Measurements from ENCODE around the gene GCLM. TPM values are rescaled to one million over a fixed set of nuclear protein-coding genes. Genes with fewer than 3 reads are reported as not detected.

GCLM gene
- polyA plus RNA-seq, 1 experiment, result 58.6 TPM

- POLR2A ChIA-PET, result interaction anchor here (2.1 kb wide), 1 partner anchor 79 kb away, joined by 9 read pairs; no protein-coding TSS in a partner anchor
- no peak overlapping the region for H3K27ac ChIP-seq (ENCODE audit: low read depth, low read length)
- H3K4me3 ChIP-seq (ENCODE audit: low read depth, low read length), result no peak overlapping the region
- peaks cover 2% of the 10 kb centered on the region for H3K27me3 ChIP-seq (ENCODE audit: control insufficient read depth, insufficient read depth, low read length)
- no peaks in the 10 kb centered on the region; the same call in 1 of the 2 replicates for H3K9me3 ChIP-seq (ENCODE audit: control insufficient read depth, insufficient read depth, low read length)
- DNase-seq (ENCODE audit: low read depth, low spot score), result no peak
- TF ChIP-seq, protein P1, sequence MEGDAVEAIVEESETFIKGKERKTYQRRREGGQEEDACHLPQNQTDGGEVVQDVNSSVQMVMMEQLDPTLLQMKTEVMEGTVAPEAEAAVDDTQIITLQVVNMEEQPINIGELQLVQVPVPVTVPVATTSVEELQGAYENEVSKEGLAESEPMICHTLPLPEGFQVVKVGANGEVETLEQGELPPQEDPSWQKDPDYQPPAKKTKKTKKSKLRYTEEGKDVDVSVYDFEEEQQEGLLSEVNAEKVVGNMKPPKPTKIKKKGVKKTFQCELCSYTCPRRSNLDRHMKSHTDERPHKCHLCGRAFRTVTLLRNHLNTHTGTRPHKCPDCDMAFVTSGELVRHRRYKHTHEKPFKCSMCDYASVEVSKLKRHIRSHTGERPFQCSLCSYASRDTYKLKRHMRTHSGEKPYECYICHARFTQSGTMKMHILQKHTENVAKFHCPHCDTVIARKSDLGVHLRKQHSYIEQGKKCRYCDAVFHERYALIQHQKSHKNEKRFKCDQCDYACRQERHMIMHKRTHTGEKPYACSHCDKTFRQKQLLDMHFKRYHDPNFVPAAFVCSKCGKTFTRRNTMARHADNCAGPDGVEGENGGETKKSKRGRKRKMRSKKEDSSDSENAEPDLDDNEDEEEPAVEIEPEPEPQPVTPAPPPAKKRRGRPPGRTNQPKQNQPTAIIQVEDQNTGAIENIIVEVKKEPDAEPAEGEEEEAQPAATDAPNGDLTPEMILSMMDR (IDR thresholded peaks at IDR 0.05; ENCODE audit: low read depth, low read length), result no peak
- CTCF ChIA-PET, result interaction anchor here (0.5 to 2.1 kb wide), 43 partner anchors 9 to 826 kb away, joined by 3 to 42 read pairs (median 4); partner anchors contain the start of gene DNTTIP2
These were observed 1.1 kb upstream of the GCLM start for GRCh38 chr1:93910305-93910704.

- Histone ChIP-seq H3K9me3 (ENCODE audit: control insufficient read depth, insufficient read depth, low read length) (no peaks in the 10 kb centered on the region; the same call in 1 of the 2 replicates), H3K27me3 (ENCODE audit: control insufficient read depth, insufficient read depth, low read length) (peaks cover 2% of the 10 kb centered on the region), H3K4me3 (ENCODE audit: low read depth, low read length) (peak overlapping the region; percentile 95), H3K27ac (ENCODE audit: low read depth, low read length) (peak overlapping the region; percentile 33)
- CTCF ChIA-PET, result interaction anchor here (0.6 to 2.1 kb wide), 18 partner anchors 8 to 638 kb away, joined by 3 to 42 read pairs (median 4); no protein-coding TSS in a partner anchor
- POLR2A ChIA-PET, result interaction anchor here (0.6 to 2.1 kb wide), 6 partner anchors 29 to 117 kb away, joined by 3 to 9 read pairs (median 4); partner anchors contain the start of gene DNTTIP2
- no peak for DNase-seq (ENCODE audit: low read depth, low spot score)
- TF ChIP-seq, protein P1 (IDR thresholded peaks at IDR 0.05; ENCODE audit: low read depth, low read length), result no peak
These were observed 660 bp downstream of the GCLM start for GRCh38 chr1:93908394-93909145.

DNA sequence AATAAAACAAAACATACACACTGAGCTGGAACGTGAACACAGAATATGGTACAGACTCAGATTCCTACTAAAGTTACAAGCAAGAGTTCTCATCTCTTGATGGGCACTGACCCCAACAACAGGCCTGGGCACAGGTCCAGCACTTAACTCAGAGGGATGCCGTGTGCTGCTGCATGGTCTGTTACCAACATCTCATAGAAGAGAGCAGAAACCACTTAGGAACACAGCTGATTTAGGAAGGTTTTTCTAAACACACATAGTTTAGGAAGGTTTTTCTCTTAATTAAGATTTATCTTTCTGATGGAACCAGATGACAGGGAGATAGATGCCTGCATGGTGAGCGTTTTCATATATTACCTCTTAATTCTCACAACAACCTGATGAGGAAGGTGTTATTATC lies 1.5 kb downstream of the GCLM start:
- peak; percentile 16 for DNase-seq (ENCODE audit: low read depth, low spot score)
- ChIA-PET CTCF (interaction anchor here (0.6 to 1.1 kb wide), 4 partner anchors 118 to 566 kb away, joined by 3 to 5 read pairs (median 4); no protein-coding TSS in a partner anchor), POLR2A (no interaction called here)
- Histone ChIP-seq H3K4me3 (ENCODE audit: low read depth, low read length) (peak overlapping the region; percentile 95), H3K27me3 (ENCODE audit: control insufficient read depth, insufficient read depth, low read length) (peaks cover 2% of the 10 kb centered on the region), H3K27ac (ENCODE audit: low read depth, low read length) (no peak overlapping the region), H3K9me3 (ENCODE audit: control insufficient read depth, insufficient read depth, low read length) (no peaks in the 10 kb centered on the region; the same call in 1 of the 2 replicates)
- TF ChIP-seq, protein P1 (IDR thresholded peaks at IDR 0.05; ENCODE audit: low read depth, low read length), result no peak

DNA sequence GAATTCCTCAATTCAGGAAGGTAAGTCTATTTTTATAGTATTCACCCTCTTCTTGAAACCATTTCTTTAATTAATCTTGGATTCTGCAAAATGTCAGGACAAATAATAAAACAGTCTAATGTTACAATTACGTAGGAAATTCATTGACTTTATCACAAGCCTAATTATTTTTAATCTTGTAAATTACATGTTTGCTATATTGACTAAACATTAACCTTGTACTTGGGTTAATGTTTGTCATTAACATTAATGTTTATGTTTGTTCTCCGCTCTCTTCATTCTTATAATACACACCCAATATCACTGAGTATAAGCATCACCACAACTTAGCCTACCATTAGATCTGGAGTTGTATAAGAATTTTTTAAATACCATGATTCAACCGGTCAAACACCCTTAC lies 2.8 kb downstream of the GCLM start:
- DNase-seq (ENCODE audit: low read depth, low spot score), result no peak
- Histone ChIP-seq H3K9me3 (ENCODE audit: control insufficient read depth, insufficient read depth, low read length) (no peaks in the 10 kb centered on the region; the same call in 1 of the 2 replicates), H3K27ac (ENCODE audit: low read depth, low read length) (no peak overlapping the region), H3K4me3 (ENCODE audit: low read depth, low read length) (peak overlapping the region; percentile 3), H3K27me3 (ENCODE audit: control insufficient read depth, insufficient read depth, low read length) (peaks cover 2% of the 10 kb centered on the region)
- TF ChIP-seq, protein P1 (IDR thresholded peaks at IDR 0.05; ENCODE audit: low read depth, low read length), result no peak
- ChIA-PET POLR2A (no interaction called here), CTCF (no interaction called here)

DNA sequence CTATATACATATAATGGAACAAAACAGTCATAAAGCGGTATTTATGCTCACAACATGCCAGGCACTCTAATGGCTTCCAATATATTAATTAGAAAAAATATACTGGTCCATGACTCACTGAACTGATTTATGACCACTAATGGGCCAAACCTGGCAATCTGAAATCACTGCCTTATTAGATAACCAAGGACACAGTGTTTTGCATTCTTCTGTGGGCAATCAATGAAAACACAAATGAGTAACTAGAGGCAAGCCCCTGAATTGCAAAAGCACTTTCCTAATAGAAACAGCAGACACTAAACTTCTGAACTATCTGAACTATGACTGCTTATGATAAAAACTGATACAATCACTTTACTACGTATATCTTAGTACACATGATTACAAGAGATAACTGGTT lies 3.5 kb downstream of the GCLM start:
- TF ChIP-seq, protein P1 (IDR thresholded peaks at IDR 0.05; ENCODE audit: low read depth, low read length), result no peak
- ChIA-PET CTCF (no interaction called here), POLR2A (no interaction called here)
- Histone ChIP-seq H3K27ac (ENCODE audit: low read depth, low read length) (no peak overlapping the region), H3K9me3 (ENCODE audit: control insufficient read depth, insufficient read depth, low read length) (no peaks in the 10 kb centered on the region; the same call in 1 of the 2 replicates), H3K27me3 (ENCODE audit: control insufficient read depth, insufficient read depth, low read length) (peaks cover 1% of the 10 kb centered on the region), H3K4me3 (ENCODE audit: low read depth, low read length) (no peak overlapping the region)
- DNase-seq (ENCODE audit: low read depth, low spot score), result no peak

All from AG04450 (cell line).